DMS153 treated with DMSO at 0.1 percent for 48 hours (cell line): ENCODE results near the gene SLC5A6.
"Not testable (repeated sequence)": the region's sequence is repeated elsewhere in the genome, so short reads cannot be mapped to it uniquely, and the experiment has no call there.

Experiments
- DNase-seq: peaks from one replicate; lab custom pipeline; 2025; ENCODE audit not compliant: unreplicated experiment; lab: John Stamatoyannopoulos, UW

The SLC5A6 gene

DNA sequence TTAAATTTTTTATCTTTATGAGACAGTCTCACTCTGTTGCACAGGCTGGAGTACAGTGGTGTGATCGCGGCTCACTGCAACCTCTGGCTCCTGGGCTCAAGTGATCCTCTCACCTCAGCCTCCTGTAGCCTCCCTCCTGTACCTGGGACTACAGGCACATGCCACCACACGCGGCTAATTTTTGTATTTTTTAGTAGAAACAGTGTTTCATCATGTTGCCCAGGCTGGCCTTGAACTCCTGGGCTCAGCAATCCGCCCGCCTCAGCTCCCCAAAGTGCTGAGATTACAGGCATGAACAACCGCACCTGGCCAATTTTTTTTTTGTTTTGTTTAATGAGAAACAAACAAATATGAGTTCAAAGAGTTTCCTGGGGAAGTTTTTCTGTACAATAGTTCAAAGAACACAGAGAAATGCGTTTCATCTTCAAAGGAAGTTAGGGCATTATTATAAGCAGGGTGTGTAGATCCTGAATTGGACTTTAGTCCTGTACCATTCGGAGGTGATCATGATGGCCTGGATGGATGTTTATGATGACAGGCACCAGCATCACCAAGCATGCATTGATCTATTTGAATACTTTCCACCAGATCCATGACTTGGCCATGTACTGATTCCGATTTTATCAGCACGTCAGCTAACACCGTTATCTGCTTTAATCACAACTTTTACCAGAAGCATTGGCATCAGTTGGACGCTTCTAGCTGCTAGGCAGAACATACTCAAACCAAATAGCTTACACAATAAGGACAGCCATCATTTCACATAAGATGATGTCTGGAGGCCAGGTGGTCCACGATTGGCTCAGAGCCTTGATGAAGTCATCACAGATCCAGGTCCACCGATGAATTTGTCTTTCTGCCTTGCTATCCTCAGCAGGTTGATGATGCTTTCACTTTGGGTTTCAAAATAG, 34.4 kb downstream of the SLC5A6 start:
- no peak for DNase-seq

DNA sequence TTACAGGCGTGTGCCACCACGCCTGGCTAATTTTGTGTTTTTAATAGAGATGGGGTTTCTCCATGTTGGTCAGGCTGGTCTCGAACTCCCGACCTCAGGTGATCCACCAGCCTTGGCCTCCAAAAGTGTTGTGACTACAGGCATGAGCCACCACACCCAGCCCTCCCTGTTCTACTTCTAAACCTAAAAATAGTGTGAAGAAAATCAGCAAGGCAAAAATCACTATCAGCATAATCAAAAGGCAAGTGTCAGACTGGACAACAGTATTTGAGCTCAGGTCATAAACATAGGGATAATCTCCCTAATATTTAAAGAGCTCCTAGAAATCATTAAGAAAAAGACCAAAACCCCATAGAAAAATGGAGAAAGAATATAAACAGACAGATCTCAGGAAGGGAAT, 36.3 kb downstream of the SLC5A6 start:
- DNase-seq, result not testable (repeated sequence)

DNA sequence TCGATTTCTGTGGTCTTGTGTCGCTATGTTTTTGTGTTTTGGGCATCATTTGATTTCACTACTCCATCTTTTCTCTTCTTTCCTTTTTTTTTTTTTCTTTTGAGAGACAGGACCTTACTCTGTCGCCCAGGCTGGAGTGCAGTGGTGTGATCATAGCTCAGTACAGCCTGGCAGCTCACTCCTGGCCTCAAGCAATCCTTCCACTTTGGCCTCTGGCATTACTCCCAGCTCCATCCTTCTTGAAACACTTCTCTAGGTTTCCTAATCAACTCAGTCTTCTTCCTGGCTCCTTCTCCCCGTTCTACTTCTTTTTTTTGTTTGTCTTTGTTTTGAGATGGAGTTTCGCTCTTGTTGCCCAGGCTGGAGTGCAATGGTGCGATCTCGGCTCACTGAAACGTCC, 36.7 kb downstream of the SLC5A6 start:
- DNase-seq, result no peak

DNA sequence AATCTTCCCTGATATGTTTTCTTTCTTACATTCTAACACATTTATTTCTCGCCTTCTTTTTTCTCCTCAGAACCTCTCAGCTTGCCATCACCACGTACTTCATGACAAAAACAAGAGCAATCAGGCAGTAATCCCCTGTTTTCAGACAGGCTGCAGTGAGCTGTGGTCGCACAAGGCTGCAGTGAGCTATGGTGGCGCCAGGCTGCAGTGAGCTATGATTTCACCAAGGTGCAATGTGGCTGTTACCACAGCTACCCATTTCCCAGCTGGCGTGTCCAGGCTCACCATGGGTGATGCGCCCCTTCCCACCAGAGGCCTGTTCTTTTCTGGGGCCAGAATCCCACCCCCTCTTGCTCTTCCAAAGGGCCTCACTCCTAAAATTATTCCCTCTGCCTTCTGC, 37.4 kb downstream of the SLC5A6 start:
- no peak for DNase-seq

DNA sequence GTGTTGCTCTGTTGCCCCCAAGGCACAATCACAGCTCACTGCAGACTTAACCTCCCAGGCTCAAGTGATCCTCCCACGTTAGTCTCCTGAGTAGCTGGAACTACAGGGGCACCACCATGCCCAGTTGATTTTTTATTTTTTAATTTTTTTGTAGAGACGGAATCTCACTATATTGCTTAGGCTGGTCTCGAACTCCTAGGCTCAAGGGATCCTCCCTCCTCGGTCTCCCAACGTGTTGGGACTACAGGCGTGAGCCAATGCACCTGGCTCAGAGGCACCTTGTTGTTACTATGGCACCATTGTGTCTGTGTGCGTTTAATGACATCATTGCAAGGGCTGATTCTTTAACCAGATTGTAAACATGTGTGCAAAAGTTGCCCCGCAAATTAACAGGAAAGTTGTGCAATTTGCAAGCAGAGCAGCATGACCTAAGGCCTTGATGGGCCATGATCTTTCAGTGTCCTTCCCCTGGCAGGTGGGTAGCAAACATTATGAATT, 40.7 kb downstream of the SLC5A6 start:
- DNase-seq, result no peak

DNA sequence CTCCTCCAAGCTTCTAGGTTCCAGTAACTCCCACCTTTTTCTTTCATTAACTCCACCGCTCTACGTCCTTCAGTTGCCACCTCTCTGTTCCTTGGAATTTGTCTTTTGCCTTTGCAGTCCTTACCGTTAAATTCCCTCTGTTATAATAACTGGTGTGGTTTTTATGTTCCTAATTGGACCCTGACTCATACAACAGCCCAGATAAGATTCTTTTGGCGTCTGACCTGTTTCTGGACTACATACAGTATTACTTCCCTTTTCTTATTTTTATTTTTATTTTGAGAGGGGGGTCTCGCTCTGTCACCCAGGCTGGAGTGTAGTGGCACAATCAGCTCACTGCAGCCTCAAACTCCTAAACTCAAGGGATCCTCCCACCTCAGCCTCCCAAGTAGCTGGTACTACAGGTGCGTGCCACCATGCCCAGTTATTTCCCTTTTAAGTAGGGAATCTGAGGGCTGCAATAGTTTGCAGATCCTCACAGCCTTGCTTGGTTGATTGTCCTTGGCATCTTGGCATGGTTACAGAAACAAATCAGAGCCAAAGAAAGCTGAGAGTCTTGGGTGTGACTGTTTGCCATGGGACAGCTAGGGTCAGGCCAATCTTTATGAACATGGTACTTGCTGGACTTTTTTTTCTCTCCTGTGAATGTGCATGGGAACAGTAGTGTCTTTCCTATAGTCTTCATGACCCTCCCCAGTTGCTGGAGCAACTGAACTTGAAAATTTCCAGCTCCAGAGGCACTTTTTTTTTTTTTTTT, 41.3 kb downstream of the SLC5A6 start:
- no peak for DNase-seq

DNA sequence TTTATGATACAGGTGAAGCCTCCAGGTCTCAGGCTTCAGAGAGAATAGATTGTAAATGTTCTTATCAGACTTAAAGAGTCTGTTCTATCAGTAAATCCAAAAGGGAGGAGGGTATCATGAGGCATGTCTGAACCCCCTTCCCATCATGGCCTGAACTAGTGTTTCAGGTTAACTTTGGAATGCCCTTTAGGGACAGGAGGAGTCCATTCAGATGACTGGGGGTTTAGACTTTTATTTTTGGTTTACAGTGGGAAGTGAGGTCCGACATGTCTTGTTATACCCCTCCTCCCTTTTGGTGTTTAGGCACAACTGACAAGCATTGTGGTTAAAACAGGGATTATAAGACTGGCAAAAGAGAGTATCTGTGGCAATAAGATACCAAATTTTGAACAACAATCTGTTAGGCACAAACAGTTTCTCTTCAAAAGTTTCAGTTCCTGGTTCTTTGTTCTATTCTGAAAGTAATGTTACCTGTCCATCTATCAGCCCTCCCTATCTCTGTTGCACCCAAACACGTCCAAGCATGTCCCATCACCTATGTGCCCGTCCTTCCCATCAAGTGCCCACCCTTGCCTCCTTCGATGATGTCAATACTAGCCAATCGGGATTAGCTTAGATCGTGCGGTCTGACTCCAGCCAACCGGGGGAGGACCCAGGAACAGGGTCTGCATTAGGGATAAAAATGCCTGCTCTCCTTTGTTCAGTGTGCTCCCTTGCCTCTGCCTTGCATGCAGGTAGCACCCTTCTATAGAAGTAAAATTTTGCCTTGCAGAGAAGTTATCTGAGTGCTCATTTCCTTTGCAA, 46.9 kb downstream of the SLC5A6 start:
- DNase-seq, result no peak

DNA sequence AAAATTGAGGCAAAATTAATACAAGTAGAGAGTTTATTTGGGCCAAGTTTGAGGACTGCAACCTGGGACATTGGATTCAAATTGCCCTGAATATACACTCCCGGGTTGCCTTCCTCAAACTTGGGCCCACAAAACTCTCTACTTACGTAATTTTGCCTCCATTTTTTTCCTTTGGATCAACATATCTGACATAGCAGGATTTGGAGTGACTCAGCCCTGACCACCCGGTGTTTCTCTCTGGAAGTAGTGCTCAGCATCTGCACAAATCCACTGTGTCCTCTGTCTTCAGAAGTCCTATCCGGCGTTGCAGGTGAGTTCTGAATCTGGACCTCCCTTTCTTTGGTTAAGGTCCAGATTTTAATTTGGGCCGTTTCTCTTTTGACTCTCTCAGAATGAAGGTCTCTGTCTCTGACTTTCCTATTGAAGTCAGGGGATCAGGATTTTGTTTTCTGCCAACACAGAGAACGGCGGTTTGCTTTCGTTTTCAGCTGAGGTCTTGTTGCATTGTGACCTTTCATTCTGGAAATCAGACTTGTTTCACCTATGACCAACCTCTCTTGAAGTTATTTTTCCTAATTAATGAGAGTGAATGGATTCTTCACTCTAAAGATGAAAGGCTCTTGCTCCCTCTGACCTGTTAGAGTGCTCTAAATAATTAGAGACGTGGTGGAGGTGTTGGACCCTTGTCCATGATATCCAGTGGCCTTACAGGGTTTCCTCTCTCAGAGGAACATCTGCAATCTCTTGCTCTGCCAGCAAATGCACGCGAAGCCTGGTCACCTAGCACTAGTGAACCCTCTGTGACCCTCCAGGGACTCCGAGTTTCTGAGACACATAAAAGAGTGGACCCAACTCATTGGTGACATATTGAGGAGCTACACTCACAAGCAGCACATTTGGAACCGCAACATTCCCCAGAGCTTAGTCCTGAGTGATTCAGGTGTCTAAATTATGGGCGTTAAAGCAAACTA, 49.6 kb downstream of the SLC5A6 start:
- DNase-seq, result no peak

DNA sequence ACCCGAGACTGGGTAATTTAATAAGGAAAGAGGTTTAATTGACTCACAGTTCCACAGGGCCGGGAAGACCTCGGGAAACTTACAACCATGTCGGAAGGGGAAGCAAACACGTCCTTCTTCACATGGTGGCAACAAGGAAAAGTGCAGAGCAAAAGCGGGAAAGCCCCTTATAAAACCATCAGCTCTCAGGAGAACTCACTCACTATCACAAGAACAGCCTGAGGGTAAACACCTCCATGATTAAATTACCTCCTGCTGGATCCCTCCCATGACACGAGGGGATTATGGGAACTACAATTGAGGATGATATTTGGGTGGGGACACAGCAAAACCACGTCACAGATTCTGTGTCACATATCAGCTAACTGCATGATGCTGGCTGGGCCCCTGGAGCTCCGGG, 51.9 kb downstream of the SLC5A6 start:
- no peak for DNase-seq

DNA sequence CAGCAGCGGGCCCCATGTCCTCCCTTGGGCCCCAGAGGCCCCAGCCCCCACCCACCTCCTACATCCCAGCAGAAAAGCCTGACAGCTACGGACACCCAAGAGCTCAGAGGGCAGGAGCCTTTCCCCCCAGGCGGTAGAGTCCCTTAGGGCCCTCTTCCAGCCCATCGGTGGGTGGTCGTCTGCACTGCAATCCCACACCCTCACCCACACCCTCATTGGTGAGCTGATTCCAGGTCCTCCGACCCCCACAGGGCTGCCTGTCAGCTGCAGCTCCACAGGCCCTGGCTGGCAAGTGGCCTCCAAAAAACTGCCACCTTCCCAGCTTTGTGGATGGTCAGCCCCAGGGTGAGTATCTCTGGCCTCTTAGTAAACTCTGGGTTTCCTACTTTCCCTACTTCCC, 52.8 kb downstream of the SLC5A6 start:
- no peak for DNase-seq

DNA sequence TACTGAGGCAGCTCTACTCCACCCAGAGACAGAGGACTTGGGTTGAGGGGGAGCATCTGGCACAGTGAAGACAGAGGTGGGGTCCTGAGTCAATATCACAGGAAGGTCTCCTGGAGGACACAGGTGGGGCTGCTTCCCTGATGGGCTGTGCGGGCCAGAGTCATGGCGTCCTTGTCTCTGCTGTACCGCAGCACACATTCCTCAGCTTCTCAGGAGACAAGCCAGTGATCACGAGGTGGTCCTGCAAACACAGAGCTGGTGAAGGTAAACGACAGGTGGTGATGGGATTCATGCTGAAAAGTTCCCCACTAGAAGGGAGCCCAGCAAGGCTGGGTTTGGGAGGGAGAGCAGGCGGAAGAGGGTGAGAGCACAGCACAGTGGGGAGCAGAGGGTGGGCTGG, 53.6 kb downstream of the SLC5A6 start:
- DNase-seq, result no peak

DNA sequence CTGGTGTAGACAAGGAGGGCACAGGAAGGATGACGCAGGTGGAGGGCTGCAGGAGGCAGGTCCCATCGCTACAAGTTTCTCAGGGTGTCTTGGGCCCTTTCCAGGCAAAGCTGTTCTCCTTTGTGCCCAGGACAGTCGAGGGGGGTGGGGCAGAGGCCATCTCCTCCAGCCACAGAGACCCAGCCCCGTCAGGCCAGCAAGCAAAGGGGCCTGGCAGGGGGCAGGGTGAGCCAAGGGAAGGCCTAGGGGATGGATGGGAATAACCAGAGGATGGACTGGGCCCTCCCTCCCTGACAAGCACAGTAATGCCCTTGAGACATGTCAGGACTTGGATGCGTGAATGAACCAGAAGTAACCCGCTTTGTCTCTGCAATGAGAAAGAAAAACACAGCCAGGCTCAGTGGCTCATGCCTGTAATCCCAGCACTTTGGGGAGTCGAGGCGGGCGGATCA, 57.0 kb downstream of the SLC5A6 start:
- no peak for DNase-seq

DNA sequence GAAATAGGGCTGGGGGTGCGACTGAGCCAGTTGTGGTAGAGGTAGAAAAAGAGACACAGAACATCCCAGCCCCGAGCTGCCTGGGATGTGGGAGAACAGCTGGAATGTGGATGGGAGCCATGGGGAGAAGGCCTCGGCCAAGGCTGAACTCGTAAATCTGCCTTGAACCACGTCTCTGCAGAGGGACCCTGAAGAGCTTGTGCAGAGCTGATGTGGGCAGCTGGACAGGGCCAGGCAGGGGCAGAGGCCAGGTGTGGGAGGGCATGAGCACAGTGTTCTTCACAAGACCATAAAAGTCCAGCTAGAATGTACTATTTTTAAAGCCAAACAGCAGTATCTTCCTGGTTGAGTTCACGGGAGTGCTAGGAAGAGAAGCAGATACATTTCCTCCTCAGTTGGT, 57.6 kb downstream of the SLC5A6 start:
- DNase-seq, result no peak

DNA sequence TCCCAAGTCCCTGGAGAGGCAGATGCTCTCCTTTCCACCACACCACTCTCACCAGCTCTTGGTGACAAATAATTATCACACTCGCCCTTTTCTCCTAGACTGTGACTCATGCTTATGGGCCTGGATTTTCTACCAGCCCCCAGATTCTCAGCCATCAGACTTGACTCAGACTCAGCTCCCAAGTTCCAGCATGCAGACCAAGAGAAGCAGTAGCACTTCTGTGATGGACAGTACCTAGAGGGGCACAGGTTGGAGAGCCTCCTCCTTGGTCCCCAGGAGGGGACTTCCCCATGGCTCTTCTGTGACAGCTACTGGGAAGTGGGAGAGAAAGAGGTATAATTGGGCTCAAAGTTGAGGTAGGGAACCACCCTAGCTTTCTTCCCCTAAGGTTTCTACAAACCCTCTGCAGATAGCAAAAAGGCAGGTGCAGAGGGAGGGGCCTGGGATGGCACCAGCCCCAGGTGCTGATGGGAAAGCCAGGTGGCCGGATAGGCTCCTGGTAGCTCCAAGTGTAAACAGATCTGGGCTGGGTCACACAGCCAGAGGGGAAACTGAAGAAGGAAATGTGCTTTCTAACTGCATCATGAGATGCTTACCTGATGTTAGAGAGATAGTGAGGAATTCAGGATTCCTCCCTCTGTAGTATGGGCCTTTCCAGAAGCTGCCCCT, 59.1 kb downstream of the SLC5A6 start:
- peak; percentile 7 for DNase-seq

DNA sequence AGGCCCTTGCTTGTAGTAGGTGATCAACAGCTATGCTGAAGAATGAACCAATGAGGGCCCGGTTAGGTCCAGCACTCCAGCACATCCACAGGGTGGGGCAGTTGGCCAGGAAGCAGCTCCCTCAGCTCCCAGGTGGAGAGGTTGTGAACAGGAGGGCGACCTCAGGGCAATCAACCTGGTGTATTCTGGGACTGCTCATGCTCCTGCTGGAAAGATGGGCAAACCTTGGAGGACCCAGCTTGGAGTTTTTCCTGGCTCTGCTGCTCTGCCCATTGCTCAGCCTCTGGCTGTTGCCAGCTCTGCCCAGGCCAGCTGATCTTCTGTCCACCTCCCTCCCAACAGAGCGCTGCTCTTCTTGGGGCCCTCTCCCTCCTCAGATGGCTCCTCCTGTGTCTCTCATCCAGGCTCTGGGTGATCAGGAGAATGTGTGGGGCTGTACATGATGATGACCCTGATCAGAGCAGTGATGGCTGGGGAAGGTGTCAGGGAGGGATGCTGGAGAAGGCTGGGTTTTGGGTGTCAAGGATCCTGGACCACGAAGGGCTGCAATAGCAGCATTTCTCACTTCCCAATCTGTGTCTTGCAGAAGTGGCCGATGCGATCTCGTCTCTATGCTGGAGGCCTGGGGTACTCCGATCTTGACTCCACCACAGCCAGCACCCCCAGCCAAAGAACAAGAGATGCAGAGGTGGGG, 59.8 kb downstream of the SLC5A6 start:
- DNase-seq, result no peak

DNA sequence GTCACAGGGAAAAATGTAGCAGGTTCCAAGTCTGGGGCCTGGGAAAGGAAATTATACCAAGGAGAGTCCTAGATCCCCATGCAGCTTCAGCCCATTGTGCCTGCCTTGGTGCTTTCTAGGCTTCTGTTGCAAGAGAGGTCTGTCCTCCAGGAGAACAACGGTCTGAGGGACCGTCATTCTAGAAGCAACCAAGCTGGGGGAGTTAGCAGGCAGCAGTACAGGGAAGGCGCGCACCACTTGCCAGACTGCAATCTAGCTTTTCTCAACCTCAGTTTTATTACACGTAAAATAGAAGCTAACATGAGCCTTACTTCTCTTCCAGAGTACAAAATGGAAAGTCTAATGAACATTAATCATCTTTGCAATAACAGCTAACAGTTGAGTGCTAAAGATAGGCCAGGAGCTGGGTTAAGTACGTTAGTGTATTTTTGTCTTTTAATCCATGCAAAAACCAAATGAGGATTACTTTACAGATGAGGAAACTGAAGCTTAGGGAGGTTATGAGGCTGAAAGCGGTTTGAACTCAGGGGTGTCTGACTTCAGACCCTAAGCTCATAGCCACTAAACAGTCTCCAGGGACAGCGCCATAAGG, 61.3 kb downstream of the SLC5A6 start:
- no peak for DNase-seq
